CD4-positive, alpha-beta T cell (primary cell): ENCODE results near the gene PKD1L1. TPM values are rescaled to one million over a fixed set of nuclear protein-coding genes. Genes with fewer than 3 reads are reported as not detected.

Source experiments
- ATAC-seq: fragments of 200-7000 bp; cut with Tn5 transposase; one replicate; pipeline ENCODE4 v1.10.0; 2022; ENCODE audit warnings: mild to moderate bottlenecking; ENCODE audit not compliant: poor library complexity
- CTCF ChIA-PET: fragments of 350-600 bp; sonication (Branson Sonifier 250); formaldehyde crosslinking; loops from one replicate; lab custom pipeline; 2021; ENCODE audit warnings: antibody characterized with exemption, inconsistent platforms; lab: Charles Lee
- POLR2A ChIA-PET: fragments of 350-600 bp; sonication (Branson Sonifier 250); formaldehyde crosslinking; loops from one replicate; lab custom pipeline; 2021; ENCODE audit warnings: antibody characterized with exemption, inconsistent platforms; lab: Charles Lee
- DNase-seq, 14 experiments: peaks; one replicate each; pipeline ENCODE4 v3.0.0-alpha.2; 2013 to 2020; ENCODE audit warnings: mixed read lengths in 2 of 14
- H3K27ac ChIP-seq, 2 donors: one replicate each; pipeline versions ENCODE4 v1.5.1 to v1.7.0; 2013; ENCODE audit warnings: low read length in 2 of 2, low read depth in 1 of 2, mild to moderate bottlenecking in 1 of 2
- H3K27me3 ChIP-seq, 2 experiments: 1 replicate in 1 of 2; 2 replicates in 1 of 2; pipeline versions ENCODE4 v1.6.1 to v1.7.0; 2013; ENCODE audit warnings: low read length in 2 of 2, control low read depth in 1 of 2, mild to moderate bottlenecking in 1 of 2, moderate library complexity in 1 of 2; ENCODE audit not compliant: insufficient read depth in 2 of 2, control insufficient read depth in 1 of 2
- H3K36me3 ChIP-seq: one replicate; pipeline ENCODE4 v1.6.1; 2013; ENCODE audit warnings: low read length, control low read depth; ENCODE audit not compliant: insufficient read depth
- H3K4me1 ChIP-seq: one replicate; pipeline ENCODE4 v1.6.1; 2013; ENCODE audit warnings: low read length, control low read depth; ENCODE audit not compliant: insufficient read depth
- H3K4me3 ChIP-seq: one replicate; pipeline ENCODE4 v1.5.1; 2013; ENCODE audit warnings: mild to moderate bottlenecking, low read length, moderate library complexity
- H3K9me3 ChIP-seq, 2 experiments: 1 replicate in 1 of 2; 2 replicates in 1 of 2; pipeline versions ENCODE4 v1.6.1 to v1.7.0; 2013; ENCODE audit warnings: low read length in 2 of 2, mild to moderate bottlenecking in 2 of 2, control low read depth in 1 of 2, moderate library complexity in 1 of 2; ENCODE audit not compliant: control insufficient read depth in 1 of 2, insufficient read depth in 1 of 2
- H3K27ac Mint-ChIP-seq: one replicate; pipeline ENCODE4 v1.8.0; 2020; ENCODE audit warnings: mixed read lengths
- H3K27me3 Mint-ChIP-seq: one replicate; pipeline ENCODE4 v1.8.0; 2021; ENCODE audit warnings: mixed read lengths
- H3K36me3 Mint-ChIP-seq: one replicate; pipeline ENCODE4 v1.8.0; 2021; ENCODE audit warnings: low read depth, mixed read lengths
- H3K4me1 Mint-ChIP-seq: one replicate; pipeline ENCODE4 v1.8.0; 2021; ENCODE audit warnings: low read depth, mixed read lengths
- H3K4me3 Mint-ChIP-seq: one replicate; pipeline ENCODE4 v1.8.0; 2020; ENCODE audit warnings: mild to moderate bottlenecking, mixed read lengths
- H3K9me3 Mint-ChIP-seq: one replicate; pipeline ENCODE4 v1.8.0; 2020; ENCODE audit warnings: mixed read lengths
- CTCF ChIP-seq: fragments of 200-600 bp; IDR thresholded peaks from one replicate; pipeline ENCODE4 v1.8.0; 2022; ENCODE audit warnings: antibody characterized with exemption, mild to moderate bottlenecking
- intact Hi-C, 2 experiments: fragments of 100-400 bp; cut with DNase I in 1 of 2; cut with micrococcal nuclease in 1 of 2; formaldehyde crosslinking; loops; one replicate each; pipeline versions ENCODE4 v1.15.1 to v1.9.0; 2023 to 2025; cut with DNase I, micrococcal nuclease
- total RNA-seq, 174 experiments: library from RNA in 2 of 174; stranded (reverse) in 2 of 174; gene quantifications; one replicate each; pipeline ENCODE4 v1.2.3 and lab custom pipeline; 2021 to 2026

The PKD1L1 gene
- total RNA-seq, 2 experiments from 2014 or later: 0.20 to 0.25 TPM

DNA sequence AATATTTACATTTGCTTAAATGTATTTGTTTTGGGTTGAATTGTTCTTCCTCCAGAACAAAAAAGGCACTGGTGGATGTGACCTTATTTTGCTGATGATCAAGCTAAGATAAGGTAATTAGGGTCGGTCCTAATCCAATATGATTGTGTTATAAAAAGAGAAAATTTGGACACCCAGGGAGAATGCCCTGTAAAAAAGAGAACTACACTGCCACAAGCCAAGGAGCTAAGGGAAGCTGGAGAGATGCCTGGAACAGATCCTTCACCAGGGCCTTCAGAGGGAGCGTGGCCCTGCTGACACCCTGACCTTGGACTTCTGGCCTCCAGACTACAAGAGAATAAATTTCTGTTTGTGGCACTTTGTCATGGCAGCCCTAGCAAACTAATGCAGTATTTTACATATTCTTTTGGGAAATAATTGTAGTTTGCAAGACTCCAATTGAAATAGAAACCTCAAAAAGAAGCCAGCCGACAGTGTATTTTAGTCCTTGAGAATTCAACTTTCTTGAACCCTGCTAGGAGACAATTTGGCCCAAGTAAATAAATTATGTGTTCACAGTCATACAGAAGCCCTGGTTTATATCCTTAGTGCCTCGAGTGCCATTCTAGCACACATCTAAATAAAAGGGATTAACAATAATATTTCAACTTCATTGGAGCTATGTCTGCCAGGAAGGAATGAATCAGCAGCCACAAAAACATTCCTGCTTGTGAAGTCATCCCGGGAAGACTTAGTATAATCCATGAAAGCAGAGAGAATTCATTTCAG, 164.6 kb downstream of the PKD1L1 start:
- no peak overlapping the region for H3K4me3 Mint-ChIP-seq
- ATAC-seq (no peak), DNase-seq (no peak)
- Histone ChIP-seq H3K4me3 (no peak overlapping the region), H3K27me3 (no peaks in the 10 kb centered on the region), H3K36me3 (no peaks in the 10 kb centered on the region), H3K27ac (no peak overlapping the region), H3K9me3 (no peaks in the 10 kb centered on the region), H3K4me1 (no peaks in the 10 kb centered on the region)
- H3K27me3 Mint-ChIP-seq: peaks cover 3% of the 10 kb centered on the region
- TF ChIP-seq CTCF: no peak
- H3K4me1 Mint-ChIP-seq: no peaks in the 10 kb centered on the region
- ChIA-PET CTCF (no interaction called here), POLR2A (no interaction called here)
- intact Hi-C loops: no loop called here
- no peaks in the 10 kb centered on the region for H3K36me3 Mint-ChIP-seq
- H3K27ac Mint-ChIP-seq: no peak overlapping the region
- no peaks in the 10 kb centered on the region for H3K9me3 Mint-ChIP-seq

DNA sequence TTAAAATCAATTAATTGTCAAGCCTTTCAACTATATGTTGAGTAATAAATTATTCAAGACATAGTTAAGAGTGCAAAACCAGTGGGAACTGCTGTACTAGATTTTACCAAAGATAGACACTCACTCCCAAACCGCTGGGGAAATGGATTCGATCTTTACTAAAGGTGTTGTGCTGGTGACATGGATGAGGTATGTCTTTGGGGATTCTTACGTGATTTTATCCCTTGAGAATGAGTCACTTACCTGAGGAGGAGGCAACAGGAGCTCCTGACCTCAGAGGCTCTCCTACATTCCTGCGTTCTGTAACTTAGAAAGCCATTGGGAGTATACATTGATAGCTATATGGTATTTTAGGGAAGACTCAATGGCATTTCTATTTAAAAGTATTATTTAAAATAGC, 165.5 kb downstream of the PKD1L1 start:
- no peak for ATAC-seq
- Mint-ChIP-seq H3K9me3 (no peaks in the 10 kb centered on the region), H3K27me3 (peaks cover 3% of the 10 kb centered on the region), H3K4me1 (no peaks in the 10 kb centered on the region), H3K36me3 (no peaks in the 10 kb centered on the region), H3K4me3 (no peak overlapping the region), H3K27ac (no peak overlapping the region)
- H3K4me3 ChIP-seq: no peak overlapping the region
- ChIA-PET CTCF (no interaction called here), POLR2A (no interaction called here)
- no peak for DNase-seq
- no peaks in the 10 kb centered on the region for H3K4me1 ChIP-seq
- no peaks in the 10 kb centered on the region for H3K27me3 ChIP-seq
- H3K27ac ChIP-seq: no peak overlapping the region
- no peaks in the 10 kb centered on the region for H3K9me3 ChIP-seq
- no peak for TF ChIP-seq CTCF
- intact Hi-C loops: no loop called here
- no peaks in the 10 kb centered on the region for H3K36me3 ChIP-seq

GRCh38 chr7:47782022-47782421, 166.2 kb downstream of the PKD1L1 start:
- intact Hi-C loops: no loop called here
- DNase-seq: no peak
- H3K27ac Mint-ChIP-seq: no peak overlapping the region
- no peaks in the 10 kb centered on the region for H3K4me1 Mint-ChIP-seq
- POLR2A ChIA-PET: no interaction called here
- TF ChIP-seq CTCF: no peak
- H3K9me3 ChIP-seq: no peaks in the 10 kb centered on the region
- no peaks in the 10 kb centered on the region for H3K27me3 ChIP-seq
- no peaks in the 10 kb centered on the region for H3K36me3 ChIP-seq
- CTCF ChIA-PET: no interaction called here
- ATAC-seq: no peak
- no peaks in the 10 kb centered on the region for H3K36me3 Mint-ChIP-seq
- no peak overlapping the region for H3K4me3 ChIP-seq
- H3K27me3 Mint-ChIP-seq: peaks cover 3% of the 10 kb centered on the region
- H3K9me3 Mint-ChIP-seq: no peaks in the 10 kb centered on the region
- no peak overlapping the region for H3K4me3 Mint-ChIP-seq
- no peaks in the 10 kb centered on the region for H3K4me1 ChIP-seq
- no peak overlapping the region for H3K27ac ChIP-seq
